SK-N-SH (cell line): ENCODE measurements around the gene CCDC14. TPM values are rescaled to one million over a fixed set of nuclear protein-coding genes. Genes with fewer than 3 reads are reported as not detected.
"Not testable (repeated sequence)": the region's sequence is repeated elsewhere in the genome, so short reads cannot be mapped to it uniquely, and the experiment has no call there.

Source experiments
- CTCF ChIA-PET: fragments of 300-600, 350-600 bp; formaldehyde crosslinking; extraction: SDS; loops from one replicate; lab custom pipeline; 2021; lab: Yijun Ruan, JAX
- POLR2A ChIA-PET: fragments of 350-600 bp; sonication (Branson Sonifier 250); formaldehyde crosslinking; extraction: SDS; loops from one replicate; lab custom pipeline; 2020; ENCODE audit warnings: antibody characterized with exemption, inconsistent platforms; lab: Yijun Ruan, JAX
- DNase-seq: peaks from one replicate; pipeline ENCODE4 v3.0.0; 2012
- H2AFZ ChIP-seq: fragments of 200-600 bp; sonication (generic); 2 replicates; pipeline ENCODE4 v1.8.1; 2016; ENCODE audit warnings: antibody characterized with exemption, mild to moderate bottlenecking, low read depth
- H3F3A ChIP-seq: fragments of 200-600 bp; sonication (generic); replicated peaks from 2 replicates; pipeline ENCODE3; 2016; ENCODE audit warnings: antibody characterized with exemption, mild to moderate bottlenecking; ENCODE audit not compliant: insufficient read depth
- H3K27ac ChIP-seq, 2 experiments: fragments of 200-500 bp in 1 of 2; fragments of 200-600 bp in 1 of 2; sonication (Bioruptor generic) in 1 of 2; sonication (generic), shearing (Covaris generic) in 1 of 2; 2 replicates each; pipeline versions ENCODE4 v1.5.1 to v1.6.1; 2014 to 2016; ENCODE audit warnings: low read depth in 2 of 2, inconsistent platforms in 1 of 2, low read length in 1 of 2, mild to moderate bottlenecking in 1 of 2, mixed read lengths in 1 of 2
- H3K27me3 ChIP-seq: fragments of 200-600 bp; sonication (generic), shearing (Covaris generic); 2 replicates; pipeline ENCODE4 v1.6.1; 2016; ENCODE audit warnings: mixed run types; ENCODE audit not compliant: insufficient read depth
- H3K36me3 ChIP-seq, 2 experiments: fragments of 200-500 bp in 1 of 2; fragments of 200-600 bp in 1 of 2; sonication (Bioruptor generic) in 1 of 2; sonication (generic) in 1 of 2; replicated peaks in 1 of 2; 2 replicates each; pipeline versions ENCODE3 to v1.5.1; 2014 to 2016; ENCODE audit warnings: low read length in 1 of 2, mild to moderate bottlenecking in 1 of 2; ENCODE audit not compliant: insufficient read depth in 2 of 2, control insufficient read depth in 1 of 2
- H3K4me1 ChIP-seq, 2 experiments: fragments of 200-500 bp in 1 of 2; fragments of 200-600 bp in 1 of 2; sonication (Bioruptor generic) in 1 of 2; sonication (generic), shearing (Covaris generic) in 1 of 2; 2 replicates each; pipeline versions ENCODE4 v1.5.1 to v1.6.1; 2014 to 2016; ENCODE audit warnings: low read depth in 1 of 2, low read length in 1 of 2, mixed run types in 1 of 2; ENCODE audit not compliant: insufficient read depth in 2 of 2, control insufficient read depth in 1 of 2
- H3K4me2 ChIP-seq: fragments of 200-600 bp; sonication (generic), shearing (Covaris generic); 2 replicates; pipeline ENCODE4 v1.6.1; 2017; ENCODE audit warnings: mixed run types
- H3K4me3 ChIP-seq, 2 experiments: fragments of 200-500 bp in 1 of 2; fragments of 200-600 bp in 1 of 2; sonication (Bioruptor generic) in 1 of 2; sonication (generic), shearing (Covaris generic) in 1 of 2; 2 replicates each; pipeline versions ENCODE4 v1.5.1 to v1.8.1; 2014 to 2016; ENCODE audit warnings: low read depth in 2 of 2, inconsistent platforms in 1 of 2, low read length in 1 of 2, mild to moderate bottlenecking in 1 of 2, mixed read lengths in 1 of 2, moderate library complexity in 1 of 2
- H3K79me2 ChIP-seq: fragments of 200-600 bp; sonication (generic); 2 replicates; pipeline ENCODE4 v1.8.1; 2017; ENCODE audit warnings: mild to moderate bottlenecking; ENCODE audit not compliant: insufficient read depth
- H3K9ac ChIP-seq: fragments of 200-600 bp; sonication (generic); 2 replicates; pipeline ENCODE4 v1.6.1; 2017; ENCODE audit warnings: mixed run types
- H3K9me2 ChIP-seq: fragments of 200-600 bp; sonication (generic); 2 replicates; pipeline ENCODE4 v1.6.1; 2017; ENCODE audit warnings: mixed run types
- H3K9me3 ChIP-seq: fragments of 200-600 bp; sonication (generic); 2 replicates; pipeline ENCODE4 v1.6.1; 2017; ENCODE audit warnings: mixed run types, mild to moderate bottlenecking, moderate library complexity
- H4K20me1 ChIP-seq: fragments of 200-600 bp; sonication (generic); 2 replicates; pipeline ENCODE4 v1.6.1; 2017; ENCODE audit warnings: mild to moderate bottlenecking, mixed run types; ENCODE audit not compliant: insufficient read depth
- NRF1 ChIP-seq: IDR thresholded peaks from 2 replicates; pipeline ENCODE4 v1.6.1; 2012; ENCODE audit warnings: low read depth, mild to moderate bottlenecking, low read length
- RAD21 ChIP-seq: IDR thresholded peaks from 2 replicates; pipeline ENCODE4 v1.6.1; 2012; ENCODE audit warnings: mild to moderate bottlenecking, low read length
- TCF12 ChIP-seq: IDR thresholded peaks from 2 replicates; pipeline ENCODE4 v1.4.0; 2012
- WGBS: methylation state at CpG from one replicate; pipeline ENCODE4 v1.1.6; 2017; ENCODE audit warnings: low lambda C conversion rate; 5-methylcytosine and 5-hydroxymethylcytosine counted together
- polyA plus RNA-seq, 3 experiments: library from polyadenylated mRNA; depleted of rRNA; stranded (reverse); fragments of >200 nt; gene quantifications; 2 replicates each; pipeline ENCODE4 v1.2.3, GENCODE V29; 2012

CCDC14 gene
- polyA plus RNA-seq, 1 of the 3 experiments (the other 2 are of a cell fraction): 147 TPM

GRCh38 chr3:123971406-123971805, 10.4 kb upstream of the CCDC14 start:
- Histone ChIP-seq H3K27ac (no peak overlapping the region), H3K9me3 (no peaks in the 10 kb centered on the region), H3K4me3 (no peak overlapping the region), H3K9ac (no peak overlapping the region), H3K36me3 (no peaks in the 10 kb centered on the region), H4K20me1 (no peaks in the 10 kb centered on the region), H3K4me2 (no peak overlapping the region), H3K27me3 (no peaks in the 10 kb centered on the region), H3K9me2 (no peaks in the 10 kb centered on the region), H3K4me1 (peaks cover 2 to 4% of the 10 kb centered on the region in 2 experiments; a peak in 2 of 4 replicates)
- peak; percentile 20 for DNase-seq
- no peak for TF ChIP-seq RAD21
- no peak for TF ChIP-seq NRF1
- peak; percentile 20; the same call in 1 of the 2 replicates for TF ChIP-seq TCF12
- TF ChIP-seq, all 33 proteins: peak for 1
- Histone ChIP-seq H3K79me2 (no peaks in the 10 kb centered on the region), H2AFZ (no peak overlapping the region), H3F3A (no peaks in the 10 kb centered on the region)
- ChIA-PET CTCF (interaction anchor here (1.0 kb wide), 1 partner anchor 276 kb away, joined by 3 read pairs; no protein-coding TSS in a partner anchor), POLR2A (no interaction called here)

GRCh38 chr3:123967260-123967659, 6.2 kb upstream of the CCDC14 start:
- H3K4me1 ChIP-seq, H2AFZ ChIP-seq, CTCF ChIA-PET, H3K9me2 ChIP-seq, H3K9ac ChIP-seq, H3F3A ChIP-seq, H3K27ac ChIP-seq, H3K36me3 ChIP-seq, DNase-seq, POLR2A ChIA-PET, H3K79me2 ChIP-seq, H3K4me2 ChIP-seq, H3K27me3 ChIP-seq, H3K4me3 ChIP-seq, H4K20me1 ChIP-seq, H3K9me3 ChIP-seq: not testable (repeated sequence)
- 55% methylated on average over 2 of the region's 2 CpGs for WGBS

- H3F3A ChIP-seq, H4K20me1 ChIP-seq, H3K9me3 ChIP-seq, H3K9me2 ChIP-seq, H3K36me3 ChIP-seq, DNase-seq, CTCF ChIA-PET, H3K27ac ChIP-seq, H3K79me2 ChIP-seq, H3K4me2 ChIP-seq, H3K4me3 ChIP-seq, H2AFZ ChIP-seq, H3K9ac ChIP-seq, H3K4me1 ChIP-seq, POLR2A ChIA-PET, H3K27me3 ChIP-seq: not testable (repeated sequence)
- no CpG with 5 or more reads among the region's 1 CpG for WGBS
Observed at GRCh38 chr3:123966799-123967198, 5.8 kb upstream of the CCDC14 start.

GRCh38 chr3:123964793-123965192, 3.8 kb upstream of the CCDC14 start:
- H3K9me2 ChIP-seq, H3K4me3 ChIP-seq, H3K27me3 ChIP-seq, H3K9me3 ChIP-seq, H4K20me1 ChIP-seq, H3K9ac ChIP-seq, POLR2A ChIA-PET, H2AFZ ChIP-seq, H3K27ac ChIP-seq, H3F3A ChIP-seq, DNase-seq, H3K4me2 ChIP-seq, H3K4me1 ChIP-seq, H3K36me3 ChIP-seq: not testable (repeated sequence)
- no CpG with 5 or more reads among the region's 1 CpG for WGBS
- CTCF ChIA-PET: interaction anchor here (0.8 kb wide), 1 partner anchor 313 kb away, joined by 3 read pairs; no protein-coding TSS in a partner anchor
- peaks cover 12% of the 10 kb centered on the region for H3K79me2 ChIP-seq
